BJ (cell line): ENCODE results near the gene FHAD1. TPM values are rescaled to one million over a fixed set of nuclear protein-coding genes. Genes with fewer than 3 reads are reported as not detected.

Experiments
- CTCF ChIA-PET: fragments of 350-600 bp; formaldehyde crosslinking; extraction: SDS; loops from one replicate; lab custom pipeline; 2021; ENCODE audit warnings: antibody characterized with exemption, inconsistent platforms; lab: Yijun Ruan, JAX
- POLR2A ChIA-PET: fragments of 300-600 bp; sonication (Branson Sonifier 250); formaldehyde crosslinking; extraction: SDS; loops from one replicate; lab custom pipeline; 2021; ENCODE audit warnings: antibody characterized with exemption; lab: Charles Lee
- DNase-seq: peaks from one replicate; pipeline ENCODE4 v3.0.0-alpha.2; 2011; ENCODE audit warnings: low read depth
- H3K27me3 ChIP-seq: 2 replicates; pipeline ENCODE4 v1.6.0; 2011; ENCODE audit warnings: low read length; ENCODE audit not compliant: control insufficient read depth, insufficient read depth
- H3K36me3 ChIP-seq: 2 replicates; pipeline ENCODE4 v1.5.1; 2011; ENCODE audit warnings: low read length; ENCODE audit not compliant: control insufficient read depth, insufficient read depth
- H3K4me3 ChIP-seq: 2 replicates; pipeline ENCODE4 v1.5.1; 2011; ENCODE audit warnings: low read depth, mild to moderate bottlenecking, control low read depth, low read length
- polyA plus RNA-seq: library from polyadenylated mRNA; depleted of rRNA; stranded (reverse); fragments of >200 nt; gene quantifications from 2 replicates; pipeline ENCODE4 v1.2.3, GENCODE V29; 2011
- TF ChIP-seq, protein P1 (sequence below): IDR thresholded peaks from 2 replicates; pipeline ENCODE4 v1.5.1; 2011; ENCODE audit warnings: low read depth, mild to moderate bottlenecking, control low read depth, inconsistent platforms, low read length, moderate library complexity; ENCODE audit not compliant: insufficient read depth

FHAD1 gene
- polyA plus RNA-seq, 1 experiment: not detected

DNA sequence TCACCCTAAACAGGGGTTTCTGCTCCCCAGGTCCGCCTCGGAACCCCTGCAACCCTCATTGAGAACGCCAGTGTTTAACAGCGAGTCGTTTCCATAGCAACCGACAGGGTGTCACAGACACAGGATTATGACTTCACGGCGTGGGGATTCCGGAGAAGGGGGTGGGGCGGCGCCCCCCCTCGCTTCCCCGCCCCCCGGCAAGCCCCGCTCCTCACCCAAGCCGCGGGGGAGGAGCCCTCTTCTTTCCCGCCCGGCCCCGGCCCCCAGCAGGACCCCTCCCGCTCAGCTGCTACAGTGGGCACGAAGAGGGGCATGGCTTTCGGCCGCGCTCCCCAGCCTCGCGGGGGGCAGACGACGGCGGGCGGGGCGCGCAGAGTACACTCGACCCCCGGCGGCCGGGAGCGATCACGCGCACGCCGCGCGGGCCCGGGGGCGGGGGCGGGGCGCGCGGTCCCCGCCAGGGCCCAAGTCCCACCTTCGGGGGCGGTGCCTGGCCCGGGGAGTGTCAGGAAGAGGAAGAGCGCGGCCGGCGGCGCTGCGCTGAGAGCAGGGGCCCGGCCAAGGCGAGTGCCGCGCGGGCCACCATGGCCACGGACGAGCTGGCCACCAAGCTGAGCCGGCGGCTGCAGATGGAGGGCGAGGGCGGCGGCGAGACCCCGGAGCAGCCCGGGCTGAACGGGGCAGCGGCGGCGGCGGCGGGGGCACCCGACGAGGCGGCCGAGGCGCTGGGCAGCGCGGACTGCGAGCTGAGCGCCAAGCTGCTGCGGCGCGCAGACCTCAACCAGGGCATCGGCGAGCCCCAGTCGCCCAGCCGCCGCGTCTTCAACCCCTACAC, 162.6 kb downstream of the FHAD1 start, which contains the start of gene EFHD2:
Gene EFHD2 (plus strand): TSS at position 501 of the 835 bp plus-strand sequence. CDS start 84 bp downstream, at position 585.
- CTCF ChIA-PET: interaction anchor here (1.3 kb wide), 1 partner anchor 21 kb away, joined by 5 read pairs; no protein-coding TSS in a partner anchor
- DNase-seq: no peak

DNA sequence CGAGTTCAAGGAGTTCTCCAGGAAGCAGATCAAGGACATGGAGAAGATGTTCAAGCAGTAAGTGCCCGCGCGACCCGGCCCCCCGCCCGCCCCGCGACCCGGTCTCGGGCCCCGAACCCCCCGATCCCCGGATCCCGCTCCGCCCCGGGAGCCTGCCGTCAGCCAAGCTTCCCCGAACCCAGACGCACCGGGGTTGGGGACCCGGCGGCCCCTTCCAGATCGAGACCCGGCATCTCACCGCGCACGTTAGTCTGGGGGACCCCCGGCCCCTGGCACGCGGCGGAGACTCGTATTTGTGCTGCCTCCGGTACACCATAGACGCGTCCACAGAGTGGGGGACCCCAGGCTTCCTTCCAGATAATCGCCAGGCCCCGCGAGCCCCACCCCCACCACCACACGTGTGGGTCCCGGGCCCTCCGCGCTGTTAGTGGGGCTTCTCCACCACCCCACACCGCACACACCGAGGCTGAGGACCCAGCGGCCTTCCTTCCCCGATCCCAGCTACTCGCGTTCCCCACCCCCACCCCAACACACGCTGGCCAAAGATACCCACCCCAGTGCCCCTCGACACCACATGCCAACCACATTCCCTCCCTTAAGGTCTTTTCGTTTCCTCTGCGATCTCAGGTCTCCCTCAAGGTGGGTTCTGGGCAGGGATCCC, 163.3 kb downstream of the FHAD1 start:
- Histone ChIP-seq H3K27me3 (no peaks in the 10 kb centered on the region), H3K4me3 (peak overlapping the region; percentile 71), H3K36me3 (no peaks in the 10 kb centered on the region; the same call in 1 of the 2 replicates)
- DNase-seq: no peak
- ChIA-PET POLR2A (no interaction called here), CTCF (interaction anchor here (1.3 kb wide), 1 partner anchor 20 kb away, joined by 5 read pairs; no protein-coding TSS in a partner anchor)
- TF ChIP-seq, protein P1, sequence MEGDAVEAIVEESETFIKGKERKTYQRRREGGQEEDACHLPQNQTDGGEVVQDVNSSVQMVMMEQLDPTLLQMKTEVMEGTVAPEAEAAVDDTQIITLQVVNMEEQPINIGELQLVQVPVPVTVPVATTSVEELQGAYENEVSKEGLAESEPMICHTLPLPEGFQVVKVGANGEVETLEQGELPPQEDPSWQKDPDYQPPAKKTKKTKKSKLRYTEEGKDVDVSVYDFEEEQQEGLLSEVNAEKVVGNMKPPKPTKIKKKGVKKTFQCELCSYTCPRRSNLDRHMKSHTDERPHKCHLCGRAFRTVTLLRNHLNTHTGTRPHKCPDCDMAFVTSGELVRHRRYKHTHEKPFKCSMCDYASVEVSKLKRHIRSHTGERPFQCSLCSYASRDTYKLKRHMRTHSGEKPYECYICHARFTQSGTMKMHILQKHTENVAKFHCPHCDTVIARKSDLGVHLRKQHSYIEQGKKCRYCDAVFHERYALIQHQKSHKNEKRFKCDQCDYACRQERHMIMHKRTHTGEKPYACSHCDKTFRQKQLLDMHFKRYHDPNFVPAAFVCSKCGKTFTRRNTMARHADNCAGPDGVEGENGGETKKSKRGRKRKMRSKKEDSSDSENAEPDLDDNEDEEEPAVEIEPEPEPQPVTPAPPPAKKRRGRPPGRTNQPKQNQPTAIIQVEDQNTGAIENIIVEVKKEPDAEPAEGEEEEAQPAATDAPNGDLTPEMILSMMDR: no peak

More for the DNA sequence above, 162.6 kb downstream of the FHAD1 start, which contains the start of gene EFHD2:
- TF ChIP-seq, protein P1: no peak
- peak within 1 kb of the TSS; percentile 71 for H3K4me3 ChIP-seq
- POLR2A ChIA-PET: no interaction called here
- no peaks in the 10 kb centered on the region; the same call in 1 of the 2 replicates for H3K36me3 ChIP-seq
- H3K27me3 ChIP-seq: no peaks in the 10 kb centered on the region

DNA sequence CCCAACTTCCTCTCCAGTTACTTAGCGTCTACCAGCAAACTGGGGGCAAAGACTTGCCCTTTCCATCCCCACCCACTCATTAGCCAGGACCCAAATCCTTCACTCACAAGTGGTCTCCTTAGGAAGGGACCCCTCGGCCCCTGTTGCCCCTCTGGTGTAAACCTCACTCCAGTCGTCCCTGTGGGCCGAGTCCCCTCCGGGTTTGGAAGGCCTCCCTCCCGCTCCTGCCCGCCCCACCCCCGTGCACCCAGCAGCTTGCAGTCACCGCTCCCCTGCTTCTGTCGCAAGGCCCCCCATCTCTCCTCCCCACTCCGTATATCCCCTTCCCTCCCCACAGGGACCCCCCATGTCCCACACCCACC, 163.8 kb downstream of the FHAD1 start:
- CTCF ChIA-PET: interaction anchor here (1.3 to 2.2 kb wide), 2 partner anchors 20 to 88 kb away, joined by 5 to 7 read pairs; no protein-coding TSS in a partner anchor

DNA sequence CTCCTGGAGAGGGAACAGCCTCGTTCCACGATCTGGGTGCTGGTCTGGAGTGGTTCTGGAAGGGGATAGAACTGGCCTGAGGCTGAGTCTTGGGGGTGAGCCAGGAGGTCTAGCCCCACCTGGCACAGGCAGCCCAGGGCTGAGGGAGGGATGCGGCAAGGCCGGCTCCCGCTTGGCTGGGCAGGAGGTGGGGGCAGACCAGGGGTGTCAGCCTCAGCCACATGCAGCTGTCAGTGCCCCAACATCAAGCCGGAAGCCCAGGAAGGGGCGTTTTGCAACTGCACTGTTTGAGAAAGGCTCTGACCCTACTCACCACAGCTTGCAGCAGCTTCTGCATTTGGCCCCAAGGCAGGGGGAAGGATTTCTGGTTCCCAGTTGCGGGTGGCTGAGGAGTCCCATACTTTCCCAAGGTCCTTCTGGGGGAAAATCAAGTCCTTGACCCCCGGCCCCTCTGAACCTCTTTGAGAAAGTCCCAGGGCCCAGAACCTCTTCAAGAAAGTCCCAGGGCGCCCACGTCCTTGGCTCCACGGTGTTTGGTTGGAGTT, 164.6 kb downstream of the FHAD1 start:
- ChIA-PET POLR2A (no interaction called here), CTCF (interaction anchor here (0.6 to 2.2 kb wide), 3 partner anchors 19 to 107 kb away, joined by 3 to 7 read pairs (median 3); no protein-coding TSS in a partner anchor)
- Histone ChIP-seq H3K36me3 (no peaks in the 10 kb centered on the region; the same call in 1 of the 2 replicates), H3K4me3 (no peak overlapping the region), H3K27me3 (no peaks in the 10 kb centered on the region)
- TF ChIP-seq, protein P1: no peak
- no peak for DNase-seq

More for the DNA sequence above, 163.8 kb downstream of the FHAD1 start:
- Histone ChIP-seq H3K36me3 (no peaks in the 10 kb centered on the region; the same call in 1 of the 2 replicates), H3K4me3 (peak overlapping the region; percentile 71), H3K27me3 (no peaks in the 10 kb centered on the region)
- POLR2A ChIA-PET: no interaction called here
- DNase-seq: no peak
- TF ChIP-seq, protein P1: no peak
